BJ (cell line): ENCODE measurements around the gene NRIP1. TPM values are rescaled to one million over a fixed set of nuclear protein-coding genes. Genes with fewer than 3 reads are reported as not detected.

Experiments used
- CTCF ChIA-PET: fragments of 350-600 bp; formaldehyde crosslinking; extraction: SDS; loops from one replicate; lab custom pipeline; 2021; ENCODE audit warnings: antibody characterized with exemption, inconsistent platforms; lab: Yijun Ruan, JAX
- POLR2A ChIA-PET: fragments of 300-600 bp; sonication (Branson Sonifier 250); formaldehyde crosslinking; extraction: SDS; loops from one replicate; lab custom pipeline; 2021; ENCODE audit warnings: antibody characterized with exemption; lab: Charles Lee
- DNase-seq: peaks from one replicate; pipeline ENCODE4 v3.0.0-alpha.2; 2011; ENCODE audit warnings: low read depth
- H3K27me3 ChIP-seq: 2 replicates; pipeline ENCODE4 v1.6.0; 2011; ENCODE audit warnings: low read length; ENCODE audit not compliant: control insufficient read depth, insufficient read depth
- H3K36me3 ChIP-seq: 2 replicates; pipeline ENCODE4 v1.5.1; 2011; ENCODE audit warnings: low read length; ENCODE audit not compliant: control insufficient read depth, insufficient read depth
- H3K4me3 ChIP-seq: 2 replicates; pipeline ENCODE4 v1.5.1; 2011; ENCODE audit warnings: low read depth, mild to moderate bottlenecking, control low read depth, low read length
- polyA plus RNA-seq: library from polyadenylated mRNA; depleted of rRNA; stranded (reverse); fragments of >200 nt; gene quantifications from 2 replicates; pipeline ENCODE4 v1.2.3, GENCODE V29; 2011
- TF ChIP-seq, protein P1 (sequence below): IDR thresholded peaks from 2 replicates; pipeline ENCODE4 v1.5.1; 2011; ENCODE audit warnings: low read depth, mild to moderate bottlenecking, control low read depth, inconsistent platforms, low read length, moderate library complexity; ENCODE audit not compliant: insufficient read depth

NRIP1 gene
- polyA plus RNA-seq, 1 experiment: 5.2 TPM

GRCh38 chr21:15027056-15027455, 37.7 kb downstream of the NRIP1 start:
- TF ChIP-seq, protein P1, sequence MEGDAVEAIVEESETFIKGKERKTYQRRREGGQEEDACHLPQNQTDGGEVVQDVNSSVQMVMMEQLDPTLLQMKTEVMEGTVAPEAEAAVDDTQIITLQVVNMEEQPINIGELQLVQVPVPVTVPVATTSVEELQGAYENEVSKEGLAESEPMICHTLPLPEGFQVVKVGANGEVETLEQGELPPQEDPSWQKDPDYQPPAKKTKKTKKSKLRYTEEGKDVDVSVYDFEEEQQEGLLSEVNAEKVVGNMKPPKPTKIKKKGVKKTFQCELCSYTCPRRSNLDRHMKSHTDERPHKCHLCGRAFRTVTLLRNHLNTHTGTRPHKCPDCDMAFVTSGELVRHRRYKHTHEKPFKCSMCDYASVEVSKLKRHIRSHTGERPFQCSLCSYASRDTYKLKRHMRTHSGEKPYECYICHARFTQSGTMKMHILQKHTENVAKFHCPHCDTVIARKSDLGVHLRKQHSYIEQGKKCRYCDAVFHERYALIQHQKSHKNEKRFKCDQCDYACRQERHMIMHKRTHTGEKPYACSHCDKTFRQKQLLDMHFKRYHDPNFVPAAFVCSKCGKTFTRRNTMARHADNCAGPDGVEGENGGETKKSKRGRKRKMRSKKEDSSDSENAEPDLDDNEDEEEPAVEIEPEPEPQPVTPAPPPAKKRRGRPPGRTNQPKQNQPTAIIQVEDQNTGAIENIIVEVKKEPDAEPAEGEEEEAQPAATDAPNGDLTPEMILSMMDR: no peak
- no peaks in the 10 kb centered on the region for H3K27me3 ChIP-seq
- ChIA-PET POLR2A (no interaction called here), CTCF (interaction anchor here (1.5 kb wide), 1 partner anchor 163 kb away, joined by 3 read pairs; no protein-coding TSS in a partner anchor)
- no peak overlapping the region for H3K4me3 ChIP-seq
- no peaks in the 10 kb centered on the region for H3K36me3 ChIP-seq
- no peak for DNase-seq

DNA sequence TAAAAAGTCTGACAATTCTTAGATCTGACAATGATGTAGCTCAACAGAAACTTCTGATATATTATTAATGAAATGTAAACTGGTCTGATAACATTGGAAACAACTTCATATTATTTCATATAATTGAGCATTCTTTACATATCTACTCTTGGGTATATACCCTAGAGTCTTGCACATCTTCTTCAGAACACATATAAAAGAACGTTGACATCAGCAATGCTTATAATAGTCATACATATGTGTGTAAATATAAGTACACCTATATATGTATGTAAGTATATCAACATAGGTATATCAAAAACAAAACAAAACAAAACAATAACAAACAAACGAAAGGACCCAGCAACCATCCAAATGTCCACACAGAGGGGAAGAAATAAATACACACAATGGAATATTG, 38.4 kb downstream of the NRIP1 start:
- H3K36me3 ChIP-seq: no peaks in the 10 kb centered on the region
- POLR2A ChIA-PET: no interaction called here
- no peak for DNase-seq
- no peak overlapping the region for H3K4me3 ChIP-seq
- no peaks in the 10 kb centered on the region for H3K27me3 ChIP-seq
- TF ChIP-seq, protein P1: no peak
- CTCF ChIA-PET: interaction anchor here (1.5 kb wide), 1 partner anchor 162 kb away, joined by 3 read pairs; no protein-coding TSS in a partner anchor

GRCh38 chr21:15023776-15024175, 41.0 kb downstream of the NRIP1 start:
- Histone ChIP-seq H3K4me3 (no peak overlapping the region), H3K27me3 (no peaks in the 10 kb centered on the region), H3K36me3 (no peaks in the 10 kb centered on the region)
- POLR2A ChIA-PET: no interaction called here
- no peak for DNase-seq
- CTCF ChIA-PET: interaction anchor here (1.2 kb wide), 1 partner anchor 27 kb away, joined by 3 read pairs; no protein-coding TSS in a partner anchor
- TF ChIP-seq, protein P1: no peak

DNA sequence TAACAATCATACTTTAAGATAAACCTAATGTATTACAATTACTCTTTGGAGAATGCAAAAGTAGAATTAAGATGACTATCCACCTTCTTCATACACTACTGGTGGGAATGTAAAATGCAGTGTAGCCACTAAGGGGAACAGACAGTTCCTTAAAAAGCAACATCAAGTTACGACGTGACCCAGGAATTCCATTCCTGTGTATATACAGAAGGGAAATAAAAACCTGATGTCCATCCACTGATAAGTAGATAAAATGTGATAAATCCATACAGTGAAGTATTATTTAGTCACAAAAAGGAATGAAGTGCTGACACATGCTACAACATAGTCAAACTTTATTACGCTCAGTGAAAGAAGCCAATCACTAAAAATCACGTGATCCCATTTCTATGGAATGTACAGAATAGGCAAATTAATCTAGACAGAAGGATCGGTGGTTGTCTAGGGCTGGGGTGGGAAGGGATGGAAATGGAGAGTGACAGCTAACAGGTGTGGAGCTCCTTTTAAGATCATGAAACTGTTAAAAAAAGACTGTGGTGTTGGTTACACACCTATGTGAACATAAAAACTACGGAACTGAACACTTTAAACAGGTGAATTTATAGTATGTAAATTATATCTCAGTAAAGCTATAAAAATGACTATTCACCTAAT, 42.1 kb downstream of the NRIP1 start:
- DNase-seq: no peak
- no peak overlapping the region for H3K4me3 ChIP-seq
- POLR2A ChIA-PET: no interaction called here
- TF ChIP-seq, protein P1: peak; percentile 29; the same call in 1 of the 2 replicates
- H3K36me3 ChIP-seq: no peaks in the 10 kb centered on the region
- H3K27me3 ChIP-seq: no peaks in the 10 kb centered on the region
- CTCF ChIA-PET: interaction anchor here (1.0 kb wide), 1 partner anchor 17 kb away, joined by 3 read pairs; no protein-coding TSS in a partner anchor

DNA sequence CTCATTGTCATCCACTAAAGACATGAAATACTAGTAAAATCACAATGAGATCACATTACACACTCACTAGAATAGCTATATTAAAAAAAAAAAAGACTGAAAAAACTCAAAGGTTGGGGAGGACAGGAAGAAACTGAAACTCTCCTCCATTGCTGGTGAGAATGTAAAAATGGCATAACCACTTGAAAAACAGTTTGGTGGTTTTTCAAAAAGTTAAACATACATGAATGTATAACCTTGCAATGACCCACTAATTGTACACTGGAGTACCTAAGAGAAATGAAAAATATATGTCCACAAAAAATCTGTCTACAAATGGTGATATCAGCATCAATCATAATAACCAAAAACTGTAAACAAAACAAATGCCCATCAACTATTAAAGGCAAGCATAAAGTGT, 44.0 kb downstream of the NRIP1 start:
- no peaks in the 10 kb centered on the region for H3K27me3 ChIP-seq
- TF ChIP-seq, protein P1: no peak
- ChIA-PET POLR2A (no interaction called here), CTCF (no interaction called here)
- no peaks in the 10 kb centered on the region for H3K36me3 ChIP-seq
- DNase-seq: no peak
- H3K4me3 ChIP-seq: no peak overlapping the region
